Muscle layer of colon (tissue), 2 donors: ENCODE results near the gene MNT.
A peak's percentile ranks its signal among the peaks of the same experiment; 100 is the strongest.

ENCODE experiments used
- H3K27ac ChIP-seq: one replicate; pipeline ENCODE4 v1.7.0; 2013; ENCODE audit warnings: low read depth, mild to moderate bottlenecking, low read length, moderate library complexity
- H3K27me3 ChIP-seq, 2 donors: one replicate each; pipeline ENCODE4 v1.7.0; 2013; ENCODE audit warnings: low read length in 2 of 2, mild to moderate bottlenecking in 2 of 2; ENCODE audit not compliant: insufficient read depth in 2 of 2, control insufficient read depth in 1 of 2
- H3K36me3 ChIP-seq: one replicate; pipeline ENCODE4 v1.7.0; 2013; ENCODE audit warnings: mild to moderate bottlenecking, low read length; ENCODE audit not compliant: insufficient read depth
- H3K4me1 ChIP-seq: one replicate; pipeline ENCODE4 v1.7.0; 2013; ENCODE audit warnings: mild to moderate bottlenecking, low read length; ENCODE audit not compliant: insufficient read depth
- H3K4me3 ChIP-seq, 2 donors: one replicate each; pipeline ENCODE4 v1.7.0; 2013; ENCODE audit warnings: low read length in 2 of 2, low read depth in 1 of 2, mild to moderate bottlenecking in 1 of 2, moderate library complexity in 1 of 2
- H3K9ac ChIP-seq: one replicate; pipeline ENCODE4 v1.7.0; 2013; ENCODE audit warnings: low read length
- H3K9me3 ChIP-seq: one replicate; pipeline ENCODE4 v1.7.0; 2013; ENCODE audit warnings: mild to moderate bottlenecking, low read length
- donor health status: abdominal sarcoma.
- donor health status: Adenocarcinoma of cecum.

MNT gene

GRCh38 chr17:2435181-2435741, 34.4 kb upstream of the MNT start:
- Histone ChIP-seq H3K4me3 (no peak overlapping the region), H3K9ac (no peak overlapping the region), H3K27me3 (no peaks in the 10 kb centered on the region), H3K9me3 (no peaks in the 10 kb centered on the region), H3K36me3 (peaks cover 39% of the 10 kb centered on the region), H3K27ac (no peak overlapping the region), H3K4me1 (no peaks in the 10 kb centered on the region)

DNA sequence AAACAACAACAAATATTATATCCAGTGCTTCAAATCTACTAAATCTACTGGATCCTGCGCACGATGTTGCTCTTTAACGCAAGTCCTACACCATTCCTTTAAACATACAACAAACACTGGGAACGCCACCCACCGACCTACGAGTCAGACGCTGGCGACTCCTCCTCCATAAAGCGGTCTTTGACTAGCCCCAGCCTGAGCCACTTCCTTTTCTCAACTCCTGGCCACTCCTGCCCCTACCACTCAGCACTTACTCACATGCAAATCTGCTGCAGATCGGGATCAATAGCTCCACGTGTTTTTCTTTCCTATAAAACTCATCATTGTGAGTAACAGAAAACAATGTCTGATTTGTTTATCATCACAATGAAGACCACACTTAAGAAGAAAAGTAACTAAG, 32.8 kb upstream of the MNT start:
- Histone ChIP-seq H3K4me3 (no peak overlapping the region), H3K9ac (no peak overlapping the region), H3K27me3 (no peaks in the 10 kb centered on the region), H3K27ac (no peak overlapping the region), H3K36me3 (peaks cover 32% of the 10 kb centered on the region), H3K9me3 (no peaks in the 10 kb centered on the region), H3K4me1 (no peaks in the 10 kb centered on the region)

DNA sequence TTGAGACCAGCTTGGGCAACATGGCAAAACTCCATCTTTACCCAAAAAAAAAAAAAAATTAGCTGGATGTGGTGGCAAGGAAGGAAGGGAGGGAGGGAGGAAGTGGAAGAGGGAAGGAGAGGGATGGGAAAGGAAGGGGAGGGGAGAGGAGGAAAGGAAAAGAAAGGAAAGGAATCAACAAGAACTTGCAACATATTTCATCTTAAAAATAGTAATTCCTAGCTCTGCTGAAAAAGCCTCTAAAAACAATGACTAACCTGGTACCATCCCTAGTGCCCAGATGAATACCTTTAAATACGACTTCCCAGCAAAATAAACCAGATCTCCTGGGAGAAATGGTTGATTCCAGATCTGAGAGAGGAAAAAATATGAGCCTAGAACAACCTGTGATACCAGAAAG, 27.1 kb upstream of the MNT start:
- Histone ChIP-seq H3K4me1 (no peaks in the 10 kb centered on the region), H3K9ac (no peak overlapping the region), H3K9me3 (no peaks in the 10 kb centered on the region), H3K27ac (no peak overlapping the region), H3K27me3 (no peaks in the 10 kb centered on the region), H3K4me3 (no peak overlapping the region), H3K36me3 (peaks cover 16% of the 10 kb centered on the region)

DNA sequence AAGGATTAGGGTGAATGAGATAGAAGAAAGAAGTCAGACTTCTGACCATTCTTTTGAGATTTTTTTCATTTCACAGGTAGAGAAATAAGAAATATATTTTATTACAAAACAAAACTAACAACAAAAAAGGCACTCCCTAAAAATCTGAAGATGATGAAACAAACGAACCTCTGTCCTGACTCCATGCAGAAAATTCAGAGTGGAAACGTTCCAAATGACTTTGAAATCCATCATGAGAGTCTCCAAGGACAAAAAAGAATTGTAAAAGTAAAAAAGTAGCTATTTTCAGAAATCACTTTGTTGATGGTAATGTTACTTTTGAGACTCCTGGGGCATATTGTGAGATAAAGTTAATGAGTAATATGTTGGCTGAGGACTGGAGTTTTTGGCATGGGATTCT, 26.4 kb upstream of the MNT start:
- Histone ChIP-seq H3K36me3 (peaks cover 11% of the 10 kb centered on the region), H3K4me3 (no peak overlapping the region), H3K4me1 (no peaks in the 10 kb centered on the region), H3K9me3 (no peaks in the 10 kb centered on the region), H3K27ac (no peak overlapping the region), H3K9ac (no peak overlapping the region), H3K27me3 (no peaks in the 10 kb centered on the region)

- Histone ChIP-seq H3K27ac (no peak overlapping the region), H3K36me3 (peaks cover 29% of the 10 kb centered on the region), H3K4me3 (no peak overlapping the region), H3K9ac (no peak overlapping the region), H3K9me3 (no peaks in the 10 kb centered on the region), H3K4me1 (peaks cover 20% of the 10 kb centered on the region), H3K27me3 (no peaks in the 10 kb centered on the region)
Observed at GRCh38 chr17:2423271-2423670, 22.4 kb upstream of the MNT start.

- Histone ChIP-seq H3K4me1 (peaks cover 32% of the 10 kb centered on the region), H3K36me3 (peaks cover 29% of the 10 kb centered on the region), H3K4me3 (no peak overlapping the region), H3K27me3 (no peaks in the 10 kb centered on the region), H3K9me3 (no peaks in the 10 kb centered on the region), H3K27ac (no peak overlapping the region), H3K9ac (no peak overlapping the region)
Observed at GRCh38 chr17:2421315-2422147, 20.7 kb upstream of the MNT start.

DNA sequence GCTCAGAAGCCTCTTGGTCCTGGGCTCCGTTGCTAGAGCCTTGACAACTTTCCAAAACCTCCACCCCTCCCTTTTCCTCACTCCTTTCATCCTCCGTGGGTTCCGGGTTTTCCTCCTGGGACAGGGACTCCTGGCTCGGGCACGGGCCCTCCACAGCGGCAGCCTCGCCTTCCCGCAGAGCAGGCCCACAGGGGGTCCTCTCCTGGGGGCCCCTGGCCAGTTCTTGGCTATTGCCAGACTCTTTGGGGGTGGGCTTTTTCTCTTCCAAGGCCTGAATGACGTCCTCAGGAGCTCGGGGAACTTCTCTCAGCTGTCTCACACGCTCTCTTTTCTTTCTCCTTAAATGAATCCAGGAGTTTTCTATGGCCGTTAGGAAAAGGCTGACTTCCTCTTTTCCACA, 19.3 kb upstream of the MNT start:
- H3K9ac ChIP-seq = no peak overlapping the region
- H3K4me3 ChIP-seq = no peak overlapping the region
- no peak overlapping the region for H3K27ac ChIP-seq
- peaks cover 19% of the 10 kb centered on the region for H3K36me3 ChIP-seq
- peaks cover 42% of the 10 kb centered on the region for H3K4me1 ChIP-seq
- no peaks in the 10 kb centered on the region for H3K9me3 ChIP-seq
- H3K27me3 ChIP-seq = no peaks in the 10 kb centered on the region

DNA sequence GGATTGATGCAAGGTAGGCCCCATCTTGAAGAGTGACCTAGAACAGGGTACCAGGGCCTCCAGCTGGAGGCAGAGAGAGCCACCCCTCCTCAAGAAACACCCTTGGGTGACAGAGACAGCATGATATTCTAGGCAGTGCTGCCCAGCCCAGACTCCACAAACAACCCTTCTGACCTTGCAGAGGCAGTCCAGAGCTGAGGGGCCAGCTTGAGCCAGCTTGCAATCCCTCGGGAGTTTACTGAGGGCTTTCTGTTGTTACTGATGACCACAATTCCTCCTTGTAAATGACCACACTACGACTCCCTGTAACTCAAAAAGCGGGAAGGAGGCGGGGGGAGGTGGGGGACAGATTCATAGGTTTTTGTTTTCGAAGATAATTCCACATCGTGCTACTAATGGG, 18.6 kb upstream of the MNT start:
- no peaks in the 10 kb centered on the region for H3K27me3 ChIP-seq
- peaks cover 25% of the 10 kb centered on the region for H3K36me3 ChIP-seq
- H3K4me1 ChIP-seq = peaks cover 42% of the 10 kb centered on the region
- no peaks in the 10 kb centered on the region for H3K9me3 ChIP-seq
- no peak overlapping the region for H3K4me3 ChIP-seq
- H3K9ac ChIP-seq = no peak overlapping the region
- peak overlapping the region; percentile 27 for H3K27ac ChIP-seq

DNA sequence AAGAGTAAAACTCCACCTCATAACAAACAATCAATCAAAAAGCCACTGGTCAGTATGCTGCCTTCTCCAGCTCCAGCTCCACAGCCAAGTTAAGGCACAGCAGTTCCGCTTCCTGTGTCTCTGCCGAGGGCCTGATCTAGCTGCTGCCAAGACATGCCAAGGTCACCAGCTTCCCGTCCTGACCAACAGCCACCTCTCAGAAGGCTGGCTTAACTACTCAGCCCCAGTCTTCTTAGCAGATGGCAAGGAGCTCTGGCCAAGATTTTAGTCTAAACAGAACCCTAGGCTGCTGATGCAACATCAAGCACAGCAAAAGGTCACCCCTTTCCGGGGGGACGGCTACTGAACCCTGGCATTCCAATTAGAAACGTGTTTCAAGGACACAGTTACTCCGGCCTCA, 17.7 kb upstream of the MNT start:
- H3K9me3 ChIP-seq = no peaks in the 10 kb centered on the region
- no peaks in the 10 kb centered on the region for H3K27me3 ChIP-seq
- H3K4me1 ChIP-seq = peaks cover 42% of the 10 kb centered on the region
- peak overlapping the region; percentile 70 for H3K27ac ChIP-seq
- H3K36me3 ChIP-seq = peaks cover 34% of the 10 kb centered on the region
- H3K9ac ChIP-seq = no peak overlapping the region
- no peak overlapping the region for H3K4me3 ChIP-seq

DNA sequence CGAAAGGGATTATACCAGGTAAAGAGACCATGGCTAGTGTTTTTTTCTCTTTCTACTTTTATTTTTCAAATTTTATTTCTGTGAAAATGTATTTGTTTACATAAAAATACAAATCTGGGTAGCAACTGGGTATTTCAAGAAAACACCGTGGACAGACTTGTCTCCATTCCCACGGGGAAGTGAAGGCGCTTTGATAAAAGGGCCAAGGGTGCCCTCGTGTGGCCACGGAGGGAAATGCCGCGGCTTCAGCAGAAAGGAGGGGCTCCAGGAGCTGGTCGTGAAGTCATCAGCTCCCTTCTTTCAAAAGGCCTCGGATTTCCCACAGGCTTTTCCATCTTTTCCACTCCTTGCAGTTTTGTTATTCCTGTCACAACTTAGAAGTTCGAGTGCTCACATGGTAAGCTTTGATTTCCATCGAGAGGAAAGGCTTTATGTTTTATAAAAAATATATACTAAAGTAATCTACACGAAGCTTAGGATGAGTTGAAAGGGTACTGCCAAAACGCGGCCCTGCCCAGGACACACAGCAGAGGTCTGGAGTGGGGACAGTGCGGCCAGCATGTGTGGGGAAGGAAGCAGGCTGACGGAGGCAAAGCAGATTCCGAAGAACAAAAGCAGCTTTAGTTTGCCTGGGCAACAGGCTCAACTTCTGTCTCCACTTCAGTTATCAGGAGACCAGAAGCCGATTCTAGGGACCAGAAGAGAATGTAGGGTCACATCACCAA, 15.3 kb upstream of the MNT start:
- Histone ChIP-seq H3K36me3 (peaks cover 35% of the 10 kb centered on the region), H3K27me3 (no peaks in the 10 kb centered on the region), H3K4me3 (no peak overlapping the region), H3K4me1 (peaks cover 39% of the 10 kb centered on the region), H3K9me3 (no peaks in the 10 kb centered on the region), H3K9ac (no peak overlapping the region), H3K27ac (no peak overlapping the region)

DNA sequence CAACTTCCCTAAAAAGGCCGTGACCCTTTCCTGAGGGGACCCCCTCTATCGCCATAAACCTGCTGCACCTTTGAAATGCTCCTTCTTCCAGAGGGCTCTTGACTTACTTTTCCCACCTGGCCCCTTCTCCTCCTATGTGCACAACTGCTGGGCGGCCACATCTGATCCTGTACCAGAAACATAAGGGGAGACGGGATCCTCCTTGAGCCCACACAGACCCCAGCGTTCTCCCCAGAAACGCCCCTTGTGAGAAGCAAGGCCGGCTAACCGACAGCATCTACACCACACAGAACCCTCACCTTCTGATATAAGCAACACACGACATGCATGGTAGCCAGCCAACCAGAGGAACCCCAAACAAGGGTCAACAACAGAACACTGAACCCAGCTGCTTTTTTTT, 14.2 kb upstream of the MNT start:
- no peaks in the 10 kb centered on the region for H3K27me3 ChIP-seq
- peaks cover 35% of the 10 kb centered on the region for H3K4me1 ChIP-seq
- no peak overlapping the region for H3K27ac ChIP-seq
- peaks cover 28% of the 10 kb centered on the region for H3K36me3 ChIP-seq
- no peak overlapping the region for H3K4me3 ChIP-seq
- H3K9ac ChIP-seq = no peak overlapping the region
- H3K9me3 ChIP-seq = no peaks in the 10 kb centered on the region
